ENCODE results near the gene YAF2. TPM values are rescaled to one million over a fixed set of nuclear protein-coding genes. Genes with fewer than 3 reads are reported as not detected.
"Not testable (repeated sequence)": the region's sequence is repeated elsewhere in the genome, so short reads cannot be mapped to it uniquely, and the experiment has no call there.

Gene YAF2
- total RNA-seq, 2 experiments from 2014 or later: 34.0 to 36.8 TPM

GRCh38 chr12:42237052-42237852 lies 796 bp downstream of the YAF2 start:
- Mint-ChIP-seq H3K36me3 (ENCODE audit: low read depth) (peaks cover 33% of the 10 kb centered on the region), H3K27me3 (no peaks in the 10 kb centered on the region), H3K4me3 (peak overlapping the region; percentile 87), H3K27ac (peak overlapping the region; percentile 90), H3K4me1 (peaks cover 54% of the 10 kb centered on the region), H3K9me3 (no peaks in the 10 kb centered on the region)
- POLR2A ChIA-PET: no interaction called here
- CTCF ChIA-PET: no interaction called here
- DNase-seq: peak; percentile 74

GRCh38 chr12:42236017-42236416 lies 2.0 kb downstream of the YAF2 start:
- POLR2A ChIA-PET: no interaction called here

GRCh38 chr12:42235426-42235825 lies 2.6 kb downstream of the YAF2 start:
- Mint-ChIP-seq H3K4me3 (no peak overlapping the region), H3K4me1 (peaks cover 52% of the 10 kb centered on the region)

More at GRCh38 chr12:42236017-42236416, 2.0 kb downstream of the YAF2 start:
- H3K4me3 Mint-ChIP-seq: peak overlapping the region; percentile 56
- H3K9me3 Mint-ChIP-seq: no peaks in the 10 kb centered on the region
- DNase-seq: no peak
- no peak overlapping the region for H3K27ac Mint-ChIP-seq
- no peaks in the 10 kb centered on the region for H3K27me3 Mint-ChIP-seq
- H3K4me1 Mint-ChIP-seq: peaks cover 53% of the 10 kb centered on the region
- peaks cover 33% of the 10 kb centered on the region for H3K36me3 Mint-ChIP-seq (ENCODE audit: low read depth)
- CTCF ChIA-PET: interaction anchor here (0.9 kb wide), 1 partner anchor 67 kb away, joined by 3 read pairs; no protein-coding TSS in a partner anchor

GRCh38 chr12:42234970-42235369 lies 3.1 kb downstream of the YAF2 start:
- no peak overlapping the region for H3K27ac Mint-ChIP-seq
- H3K36me3 Mint-ChIP-seq (ENCODE audit: low read depth): peaks cover 40% of the 10 kb centered on the region
- no peak overlapping the region for H3K4me3 Mint-ChIP-seq
- H3K4me1 Mint-ChIP-seq: peaks cover 53% of the 10 kb centered on the region
- no peaks in the 10 kb centered on the region for H3K9me3 Mint-ChIP-seq
- ChIA-PET CTCF (interaction anchor here (0.9 kb wide), 1 partner anchor 68 kb away, joined by 3 read pairs; no protein-coding TSS in a partner anchor), POLR2A (no interaction called here)
- DNase-seq: no peak
- H3K27me3 Mint-ChIP-seq: no peaks in the 10 kb centered on the region

More at GRCh38 chr12:42235426-42235825, 2.6 kb downstream of the YAF2 start:
- ChIA-PET POLR2A (no interaction called here), CTCF (interaction anchor here (0.9 kb wide), 1 partner anchor 68 kb away, joined by 3 read pairs; no protein-coding TSS in a partner anchor)
- Mint-ChIP-seq H3K9me3 (no peaks in the 10 kb centered on the region), H3K27me3 (no peaks in the 10 kb centered on the region), H3K36me3 (ENCODE audit: low read depth) (peaks cover 37% of the 10 kb centered on the region), H3K27ac (no peak overlapping the region)
- no peak for DNase-seq

GRCh38 chr12:42227525-42227924 lies 10.5 kb downstream of the YAF2 start:
- POLR2A ChIA-PET, CTCF ChIA-PET, H3K9me3 Mint-ChIP-seq, H3K27me3 Mint-ChIP-seq, DNase-seq, H3K27ac Mint-ChIP-seq, H3K4me3 Mint-ChIP-seq: not testable (repeated sequence)
- peaks cover 12% of the 10 kb centered on the region for H3K4me1 Mint-ChIP-seq
- H3K36me3 Mint-ChIP-seq (ENCODE audit: low read depth): peaks cover 22% of the 10 kb centered on the region

- H3K4me3 Mint-ChIP-seq, H3K27ac Mint-ChIP-seq, CTCF ChIA-PET, POLR2A ChIA-PET, H3K4me1 Mint-ChIP-seq, DNase-seq, H3K27me3 Mint-ChIP-seq, H3K9me3 Mint-ChIP-seq: not testable (repeated sequence)
- peaks cover 11% of the 10 kb centered on the region for H3K36me3 Mint-ChIP-seq (ENCODE audit: low read depth)
Observed at GRCh38 chr12:42224501-42224900, 13.5 kb downstream of the YAF2 start.

GRCh38 chr12:42222724-42223123 lies 15.3 kb downstream of the YAF2 start:
- CTCF ChIA-PET: interaction anchor here (0.5 kb wide), 1 partner anchor 17 kb away, joined by 4 read pairs; no protein-coding TSS in a partner anchor
- Mint-ChIP-seq H3K27me3 (no peaks in the 10 kb centered on the region), H3K4me1 (peaks cover 7% of the 10 kb centered on the region), H3K27ac (no peak overlapping the region), H3K4me3 (no peak overlapping the region), H3K36me3 (ENCODE audit: low read depth) (peaks cover 11% of the 10 kb centered on the region), H3K9me3 (peaks cover 3% of the 10 kb centered on the region)
- POLR2A ChIA-PET: no interaction called here
- no peak for DNase-seq

GRCh38 chr12:42221726-42222125 lies 16.3 kb downstream of the YAF2 start:
- ChIA-PET CTCF (no interaction called here), POLR2A (no interaction called here)
- peaks cover 3% of the 10 kb centered on the region for H3K9me3 Mint-ChIP-seq
- no peak overlapping the region for H3K4me3 Mint-ChIP-seq
- peaks cover 7% of the 10 kb centered on the region for H3K4me1 Mint-ChIP-seq
- no peaks in the 10 kb centered on the region for H3K27me3 Mint-ChIP-seq
- DNase-seq: no peak
- H3K36me3 Mint-ChIP-seq (ENCODE audit: low read depth): peaks cover 11% of the 10 kb centered on the region
- no peak overlapping the region for H3K27ac Mint-ChIP-seq

GRCh38 chr12:42217656-42218055 lies 20.4 kb downstream of the YAF2 start:
- ChIA-PET CTCF (no interaction called here), POLR2A (no interaction called here)
- peaks cover 7% of the 10 kb centered on the region for H3K4me1 Mint-ChIP-seq

GRCh38 chr12:42216737-42217136 lies 21.3 kb downstream of the YAF2 start:
- CTCF ChIA-PET: interaction anchor here (0.6 kb wide), 1 partner anchor 11 kb away, joined by 4 read pairs; no protein-coding TSS in a partner anchor
- POLR2A ChIA-PET: no interaction called here

More at GRCh38 chr12:42217656-42218055, 20.4 kb downstream of the YAF2 start:
- Mint-ChIP-seq H3K9me3 (no peaks in the 10 kb centered on the region), H3K27ac (no peak overlapping the region), H3K4me3 (no peak overlapping the region), H3K27me3 (no peaks in the 10 kb centered on the region), H3K36me3 (ENCODE audit: low read depth) (no peaks in the 10 kb centered on the region)
- DNase-seq: no peak

GRCh38 chr12:42215759-42216158 lies 22.3 kb downstream of the YAF2 start:
- H3K36me3 Mint-ChIP-seq (ENCODE audit: low read depth); POLR2A ChIA-PET; H3K4me3 Mint-ChIP-seq; H3K4me1 Mint-ChIP-seq; H3K9me3 Mint-ChIP-seq; H3K27me3 Mint-ChIP-seq; H3K27ac Mint-ChIP-seq; DNase-seq; CTCF ChIA-PET: not testable (repeated sequence)

More at GRCh38 chr12:42216737-42217136, 21.3 kb downstream of the YAF2 start:
- no peak overlapping the region for H3K27ac Mint-ChIP-seq
- DNase-seq: no peak
- H3K4me3 Mint-ChIP-seq: no peak overlapping the region
- no peaks in the 10 kb centered on the region for H3K36me3 Mint-ChIP-seq (ENCODE audit: low read depth)
- H3K9me3 Mint-ChIP-seq: no peaks in the 10 kb centered on the region
- H3K27me3 Mint-ChIP-seq: no peaks in the 10 kb centered on the region
- H3K4me1 Mint-ChIP-seq: peaks cover 2% of the 10 kb centered on the region

- POLR2A ChIA-PET: no interaction called here
Observed at GRCh38 chr12:42213954-42214426, 24.1 kb downstream of the YAF2 start.

GRCh38 chr12:42213023-42213422 lies 25.0 kb downstream of the YAF2 start:
- DNase-seq: no peak
- H3K4me3 Mint-ChIP-seq: no peak overlapping the region
- CTCF ChIA-PET: no interaction called here
- H3K27ac Mint-ChIP-seq: no peak overlapping the region
- H3K9me3 Mint-ChIP-seq: no peaks in the 10 kb centered on the region
- POLR2A ChIA-PET: no interaction called here
- peaks cover 10% of the 10 kb centered on the region for H3K36me3 Mint-ChIP-seq (ENCODE audit: low read depth)
- peaks cover 5% of the 10 kb centered on the region for H3K4me1 Mint-ChIP-seq
- H3K27me3 Mint-ChIP-seq: no peaks in the 10 kb centered on the region

More at GRCh38 chr12:42213954-42214426, 24.1 kb downstream of the YAF2 start:
- no peak for DNase-seq
- Mint-ChIP-seq H3K27me3 (no peaks in the 10 kb centered on the region), H3K9me3 (no peaks in the 10 kb centered on the region), H3K27ac (no peak overlapping the region), H3K4me1 (no peaks in the 10 kb centered on the region), H3K4me3 (no peak overlapping the region), H3K36me3 (ENCODE audit: low read depth) (peaks cover 6% of the 10 kb centered on the region)
- CTCF ChIA-PET: interaction anchor here (1.4 kb wide), 1 partner anchor 13 kb away, joined by 3 read pairs; no protein-coding TSS in a partner anchor
